Activated B cell treated with CpG ODN at 0.5 μM for 24 hours (primary cell): ENCODE data around the gene STIMATE. TPM values are rescaled to one million over a fixed set of nuclear protein-coding genes. Genes with fewer than 3 reads are reported as not detected.

Source experiments
- ATAC-seq: fragments of 200-7000 bp; cut with Tn5 transposase; one replicate; pipeline ENCODE4 v1.10.0; 2021; ENCODE audit warnings: low read depth, mild to moderate bottlenecking, moderate library complexity
- CTCF ChIA-PET: fragments of 350-600 bp; sonication (Branson Sonifier 250); formaldehyde crosslinking; loops from one replicate; lab custom pipeline; 2021; ENCODE audit warnings: antibody characterized with exemption; lab: Charles Lee
- POLR2A ChIA-PET: fragments of 350-600 bp; sonication (Branson Sonifier 250); formaldehyde crosslinking; loops from one replicate; lab custom pipeline; 2021; ENCODE audit warnings: antibody characterized with exemption; lab: Charles Lee
- DNase-seq: peaks from one replicate; pipeline ENCODE4 v3.0.0; 2022
- H3K27ac Mint-ChIP-seq: one replicate; pipeline ENCODE4 v1.8.0; 2020; ENCODE audit warnings: mixed read lengths
- H3K27me3 Mint-ChIP-seq: one replicate; pipeline ENCODE4 v1.8.0; 2021; ENCODE audit warnings: mixed read lengths
- H3K36me3 Mint-ChIP-seq: one replicate; pipeline ENCODE4 v1.8.0; 2021; ENCODE audit warnings: low read depth, mixed read lengths
- H3K4me1 Mint-ChIP-seq: one replicate; pipeline ENCODE4 v1.8.0; 2021; ENCODE audit warnings: mixed read lengths
- H3K4me3 Mint-ChIP-seq: one replicate; pipeline ENCODE4 v1.8.0; 2020; ENCODE audit warnings: mild to moderate bottlenecking, mixed read lengths
- H3K9me3 Mint-ChIP-seq: one replicate; pipeline ENCODE4 v1.8.0; 2020; ENCODE audit warnings: mixed read lengths
- intact Hi-C: fragments of 100-400 bp; cut with micrococcal nuclease; formaldehyde crosslinking; loops from one replicate; pipeline ENCODE4 v1.15.1; 2024
- total RNA-seq: library from RNA; stranded (reverse); gene quantifications from 2 replicates; pipeline ENCODE4 v1.2.3, GENCODE V29; 2022
- TF ChIP-seq, protein P1 (sequence below): fragments of 200-600 bp; IDR thresholded peaks from one replicate; pipeline ENCODE4 v1.8.0; 2022; ENCODE audit warnings: antibody characterized with exemption, mild to moderate bottlenecking

The STIMATE gene
- total RNA-seq, 1 donor from 2014 or later, result 25.8 TPM

DNA sequence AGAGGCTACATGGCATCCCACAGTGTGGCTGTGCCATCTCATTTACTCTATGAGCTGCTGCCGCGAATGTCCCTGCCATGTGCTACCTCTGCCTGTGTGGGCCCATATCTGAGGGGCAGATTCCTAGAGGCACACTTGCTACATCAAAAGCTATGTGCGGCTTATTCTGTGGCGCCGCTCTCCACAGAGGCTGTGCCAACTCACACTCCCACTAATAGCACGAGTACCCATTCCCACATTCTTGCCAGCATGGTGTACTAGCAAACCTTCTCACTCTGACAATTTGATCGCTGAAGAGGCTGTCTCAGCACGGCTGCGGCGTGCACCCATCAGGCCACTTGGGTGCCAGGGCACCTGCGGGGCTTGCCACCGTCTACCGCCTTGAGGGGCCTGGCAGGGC lies 31.4 kb downstream of the STIMATE start:
- Mint-ChIP-seq H3K36me3 (peaks cover 26% of the 10 kb centered on the region), H3K9me3 (peaks cover 16% of the 10 kb centered on the region)

DNA sequence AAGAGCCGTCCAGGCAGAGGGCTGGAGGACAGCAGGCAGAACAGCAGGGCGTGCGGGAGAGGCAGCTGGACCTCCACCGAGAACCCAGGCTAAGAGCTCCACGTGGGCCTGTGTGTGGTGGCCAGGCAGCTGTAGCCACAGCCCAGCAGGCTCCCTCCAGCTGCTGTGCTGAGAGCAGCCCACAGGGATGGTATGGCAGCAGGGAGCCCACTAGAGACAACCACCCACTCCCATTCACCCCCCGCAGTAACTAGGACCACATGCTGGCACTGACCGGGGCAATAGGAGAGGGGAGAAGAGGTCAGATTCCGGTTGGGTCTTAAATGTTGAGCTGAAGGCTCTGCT lies 37.0 kb downstream of the STIMATE start:
- POLR2A ChIA-PET, result no interaction called here

More for the DNA sequence above, 31.4 kb downstream of the STIMATE start:
- intact Hi-C loops, result no loop called here
- ATAC-seq (no peak), DNase-seq (no peak)
- Mint-ChIP-seq H3K4me3 (no peak overlapping the region), H3K4me1 (no peaks in the 10 kb centered on the region), H3K27ac (no peak overlapping the region), H3K27me3 (no peaks in the 10 kb centered on the region)
- POLR2A ChIA-PET, result no interaction called here
- CTCF ChIA-PET, result no interaction called here
- TF ChIP-seq, protein P1, sequence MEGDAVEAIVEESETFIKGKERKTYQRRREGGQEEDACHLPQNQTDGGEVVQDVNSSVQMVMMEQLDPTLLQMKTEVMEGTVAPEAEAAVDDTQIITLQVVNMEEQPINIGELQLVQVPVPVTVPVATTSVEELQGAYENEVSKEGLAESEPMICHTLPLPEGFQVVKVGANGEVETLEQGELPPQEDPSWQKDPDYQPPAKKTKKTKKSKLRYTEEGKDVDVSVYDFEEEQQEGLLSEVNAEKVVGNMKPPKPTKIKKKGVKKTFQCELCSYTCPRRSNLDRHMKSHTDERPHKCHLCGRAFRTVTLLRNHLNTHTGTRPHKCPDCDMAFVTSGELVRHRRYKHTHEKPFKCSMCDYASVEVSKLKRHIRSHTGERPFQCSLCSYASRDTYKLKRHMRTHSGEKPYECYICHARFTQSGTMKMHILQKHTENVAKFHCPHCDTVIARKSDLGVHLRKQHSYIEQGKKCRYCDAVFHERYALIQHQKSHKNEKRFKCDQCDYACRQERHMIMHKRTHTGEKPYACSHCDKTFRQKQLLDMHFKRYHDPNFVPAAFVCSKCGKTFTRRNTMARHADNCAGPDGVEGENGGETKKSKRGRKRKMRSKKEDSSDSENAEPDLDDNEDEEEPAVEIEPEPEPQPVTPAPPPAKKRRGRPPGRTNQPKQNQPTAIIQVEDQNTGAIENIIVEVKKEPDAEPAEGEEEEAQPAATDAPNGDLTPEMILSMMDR, result no peak

DNA sequence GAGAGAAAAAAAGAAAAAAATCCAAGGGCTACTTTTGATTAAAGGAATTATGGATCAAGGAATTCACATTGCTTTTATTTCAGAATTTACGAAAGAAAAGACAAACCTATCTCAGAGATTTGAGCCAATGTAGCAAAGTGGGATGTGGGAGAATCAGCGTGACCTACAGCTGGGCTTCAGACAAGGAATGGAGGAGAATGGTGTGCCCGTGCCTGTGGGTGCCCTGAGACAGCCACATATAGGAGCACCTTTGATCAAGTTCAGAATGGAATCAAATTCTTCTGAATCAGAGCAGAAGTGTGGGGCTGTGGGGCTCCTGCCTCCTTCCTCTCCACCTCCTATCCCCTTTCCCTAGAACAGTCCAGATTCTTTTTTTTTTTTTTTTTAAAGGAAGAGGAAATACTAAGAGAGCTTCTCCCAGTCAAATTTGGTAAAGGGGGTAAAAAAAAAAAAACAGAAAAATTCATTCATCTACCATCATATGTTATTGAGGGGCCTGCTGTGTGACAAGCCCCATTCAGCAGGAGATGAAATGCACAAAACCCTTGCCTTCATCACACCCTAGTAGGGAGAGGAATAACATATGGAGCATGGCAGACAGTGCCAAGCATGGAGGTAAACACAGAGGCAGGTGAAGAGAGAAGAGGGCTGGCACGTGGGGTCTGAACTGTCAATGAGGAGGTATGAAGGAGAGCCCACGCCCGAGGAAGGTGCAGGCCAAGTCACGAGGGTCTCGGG lies 37.5 kb downstream of the STIMATE start:
- intact Hi-C loops, result no loop called here
- H3K9me3 Mint-ChIP-seq, result peaks cover 7% of the 10 kb centered on the region
- no peak overlapping the region for H3K27ac Mint-ChIP-seq
- H3K4me1 Mint-ChIP-seq, result no peaks in the 10 kb centered on the region
- peaks cover 33% of the 10 kb centered on the region for H3K36me3 Mint-ChIP-seq
- ATAC-seq (no peak), DNase-seq (no peak)
- TF ChIP-seq, protein P1, result no peak
- ChIA-PET CTCF (no interaction called here), POLR2A (no interaction called here)
- H3K27me3 Mint-ChIP-seq, result no peaks in the 10 kb centered on the region
- no peak overlapping the region for H3K4me3 Mint-ChIP-seq

More for the DNA sequence above, 37.0 kb downstream of the STIMATE start:
- H3K4me3 Mint-ChIP-seq, result no peak overlapping the region
- no peak overlapping the region for H3K27ac Mint-ChIP-seq
- H3K27me3 Mint-ChIP-seq, result no peaks in the 10 kb centered on the region
- intact Hi-C loops, result no loop called here
- H3K9me3 Mint-ChIP-seq, result peaks cover 11% of the 10 kb centered on the region
- CTCF ChIA-PET, result no interaction called here
- peaks cover 31% of the 10 kb centered on the region for H3K36me3 Mint-ChIP-seq
- TF ChIP-seq, protein P1, result no peak
- H3K4me1 Mint-ChIP-seq, result no peaks in the 10 kb centered on the region
- ATAC-seq (no peak), DNase-seq (no peak)

DNA sequence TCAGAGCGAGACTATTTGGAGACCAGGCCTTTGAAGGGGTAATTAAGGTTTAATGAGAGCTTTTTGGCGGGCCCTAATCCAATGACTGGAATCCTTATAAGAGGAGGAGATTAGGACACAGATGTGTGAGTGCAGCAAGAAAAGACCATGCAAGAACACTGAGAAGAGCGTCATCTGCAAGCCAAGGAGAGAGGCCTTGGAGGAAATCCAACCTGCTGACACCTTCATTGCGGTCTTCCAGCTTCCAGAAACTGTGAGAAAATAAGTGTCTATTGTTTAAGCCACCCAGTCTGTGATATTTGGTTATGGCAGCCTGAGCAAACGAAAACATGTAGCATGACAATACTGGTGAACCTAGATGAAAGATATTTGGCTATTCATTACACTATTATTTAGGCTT lies 39.5 kb downstream of the STIMATE start:
- ChIA-PET CTCF (no interaction called here), POLR2A (no interaction called here)
- DNase-seq, result no peak
- TF ChIP-seq, protein P1, result no peak
- no peak overlapping the region for H3K4me3 Mint-ChIP-seq
- H3K9me3 Mint-ChIP-seq, result no peaks in the 10 kb centered on the region
- ATAC-seq, result no peak
- peaks cover 37% of the 10 kb centered on the region for H3K36me3 Mint-ChIP-seq
- H3K27ac Mint-ChIP-seq, result no peak overlapping the region
- no peaks in the 10 kb centered on the region for H3K27me3 Mint-ChIP-seq
- intact Hi-C loops, result no loop called here
- no peaks in the 10 kb centered on the region for H3K4me1 Mint-ChIP-seq

DNA sequence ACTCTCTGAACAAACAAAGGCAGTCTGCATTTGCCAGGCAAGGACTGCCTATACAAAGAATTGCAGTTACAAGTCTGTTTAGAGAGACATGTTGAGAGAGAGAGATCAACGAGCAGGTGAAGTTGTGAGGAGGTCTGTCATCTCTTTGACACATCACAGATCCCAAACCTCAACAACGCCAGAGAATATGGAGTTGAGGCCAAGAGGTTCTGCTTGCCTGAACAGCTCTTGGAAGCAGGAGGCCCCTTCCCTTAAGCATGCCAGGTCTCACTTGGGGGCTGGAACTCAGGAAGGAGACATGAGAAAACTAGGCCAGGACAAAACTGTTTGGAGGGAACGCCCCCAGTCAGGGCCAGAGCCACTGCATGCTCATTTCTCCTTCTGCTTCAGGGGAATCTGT lies 40.2 kb downstream of the STIMATE start:
- DNase-seq (no peak), ATAC-seq (no peak)
- no peak overlapping the region for H3K27ac Mint-ChIP-seq
- H3K36me3 Mint-ChIP-seq, result peaks cover 36% of the 10 kb centered on the region
- CTCF ChIA-PET, result no interaction called here
- no peaks in the 10 kb centered on the region for H3K9me3 Mint-ChIP-seq
- H3K27me3 Mint-ChIP-seq, result no peaks in the 10 kb centered on the region
- POLR2A ChIA-PET, result interaction anchor here (0.7 kb wide), 1 partner anchor 86 kb away, joined by 4 read pairs; the partner anchor contains the start of gene NEK4
- intact Hi-C loops, result no loop called here
- no peaks in the 10 kb centered on the region for H3K4me1 Mint-ChIP-seq
- H3K4me3 Mint-ChIP-seq, result no peak overlapping the region
- TF ChIP-seq, protein P1, result no peak
